Inflammatory macrophage treated with lipopolysaccharide for 1 hour (primary cell): Measurements from ENCODE around the gene BCL2L11.
A peak's percentile ranks its signal among the peaks of the same experiment; 100 is the strongest.

ENCODE experiments used
- DNase-seq, 2 donors: peaks; one replicate each; pipeline ENCODE4 v3.0.0-alpha.2; 2020 to 2022

The BCL2L11 gene

DNA sequence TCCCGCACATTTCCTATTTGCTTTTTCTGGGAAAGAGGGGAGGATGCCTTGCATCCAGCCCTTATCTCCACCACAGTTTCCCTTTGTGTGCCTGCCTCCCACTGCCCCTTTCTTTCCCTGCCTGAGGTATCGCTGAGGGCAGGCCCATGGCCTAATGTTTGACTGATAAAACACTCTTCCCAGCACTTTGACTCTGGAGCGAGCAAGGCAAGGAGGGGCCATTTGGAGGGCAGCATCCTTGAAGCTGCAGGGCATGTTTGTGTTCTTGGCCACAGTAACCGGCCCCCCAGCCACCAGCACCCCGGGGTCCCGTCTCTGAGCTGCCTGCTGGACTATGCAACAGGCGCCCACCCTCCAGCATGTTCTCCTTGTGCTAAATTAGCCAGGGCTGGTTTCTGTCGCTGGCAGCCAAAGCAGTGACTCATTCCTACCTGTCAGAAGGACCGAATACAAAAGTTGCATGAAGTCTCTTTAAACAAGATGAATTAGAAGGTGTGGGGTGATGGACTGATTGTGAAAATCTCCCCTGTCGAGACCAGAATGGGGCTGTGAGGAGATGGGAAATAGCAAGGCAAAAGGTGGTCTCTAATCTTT lies 50.7 kb downstream of the BCL2L11 start:
- no peak for DNase-seq

DNA sequence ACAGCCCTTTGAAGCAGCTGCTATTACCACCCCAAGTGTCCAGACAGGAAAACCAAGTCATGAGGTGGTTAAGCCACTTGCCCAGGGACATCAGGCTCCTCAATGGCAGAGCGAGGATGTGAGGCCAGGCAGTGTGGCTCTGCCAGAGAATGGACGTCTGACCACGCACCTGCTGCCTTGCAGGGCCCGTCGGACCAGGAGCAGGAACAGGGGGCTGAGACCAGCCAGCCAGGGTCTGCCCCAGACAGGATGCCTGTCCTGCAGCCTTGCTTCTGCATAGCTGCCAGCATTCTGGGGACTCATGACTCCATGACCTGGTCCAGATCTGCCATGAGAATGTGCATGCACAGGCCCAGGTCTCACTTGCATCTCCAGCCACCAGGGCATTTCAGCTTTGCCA lies 52.0 kb downstream of the BCL2L11 start:
- no peak for DNase-seq

DNA sequence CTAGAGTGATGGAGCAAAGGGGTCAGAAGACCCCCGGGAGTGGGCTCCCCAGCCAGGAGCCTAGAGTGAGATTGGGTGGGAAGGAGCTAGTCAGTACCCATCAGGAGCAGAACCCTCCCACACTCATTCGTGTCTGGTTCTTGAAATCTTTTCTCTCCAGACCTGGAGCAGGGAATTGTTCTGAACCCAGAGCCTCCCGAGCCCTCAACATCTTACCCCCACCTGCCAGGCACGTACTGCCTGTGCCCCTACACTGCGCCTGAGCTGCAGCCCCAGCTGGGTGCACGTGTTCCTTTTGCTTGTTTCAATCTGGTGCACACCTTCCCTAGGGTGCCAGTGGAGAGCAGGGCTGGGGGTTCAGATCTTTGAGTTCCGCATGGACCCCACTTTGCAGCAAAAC lies 52.6 kb downstream of the BCL2L11 start:
- DNase-seq = no peak

DNA sequence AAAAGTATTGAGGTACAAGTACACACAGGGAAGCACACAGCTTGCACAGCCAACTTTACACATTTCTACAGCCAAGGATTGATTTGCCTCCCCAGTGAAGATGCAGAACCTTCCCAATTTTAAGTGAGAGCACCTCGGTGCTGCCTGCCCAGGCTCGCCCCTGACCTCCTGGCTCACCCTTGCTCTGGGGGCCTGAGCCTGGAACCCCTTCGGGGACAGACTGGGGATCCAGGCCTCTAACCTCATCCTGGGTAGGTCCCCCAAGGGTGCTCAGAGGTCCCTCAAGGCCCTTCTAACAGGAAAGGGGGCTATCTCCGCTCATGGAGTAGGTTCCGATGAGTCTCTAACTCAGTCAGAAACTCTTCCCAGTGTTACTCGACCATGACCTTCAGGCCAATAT lies 53.1 kb downstream of the BCL2L11 start:
- no peak for DNase-seq

DNA sequence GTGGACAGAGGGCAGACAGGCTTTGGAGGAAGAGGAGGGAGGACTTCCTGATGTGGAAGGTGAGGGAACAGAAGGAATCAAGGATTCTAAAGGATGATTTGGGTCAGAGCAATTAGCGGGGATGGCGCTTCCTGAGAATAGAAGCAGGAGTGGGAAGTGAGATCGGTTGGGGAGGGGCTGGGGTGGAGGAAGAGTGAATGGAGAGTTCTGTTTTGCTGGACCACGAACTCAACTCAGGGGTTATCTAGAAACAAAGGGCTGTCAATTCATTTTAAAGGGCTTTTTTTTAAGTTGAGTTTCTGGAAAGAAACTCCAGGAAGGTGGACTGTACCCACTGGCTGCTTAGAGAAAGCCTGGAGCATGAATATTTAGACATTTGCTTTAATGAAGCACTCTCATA lies 54.9 kb downstream of the BCL2L11 start:
- DNase-seq = no peak

DNA sequence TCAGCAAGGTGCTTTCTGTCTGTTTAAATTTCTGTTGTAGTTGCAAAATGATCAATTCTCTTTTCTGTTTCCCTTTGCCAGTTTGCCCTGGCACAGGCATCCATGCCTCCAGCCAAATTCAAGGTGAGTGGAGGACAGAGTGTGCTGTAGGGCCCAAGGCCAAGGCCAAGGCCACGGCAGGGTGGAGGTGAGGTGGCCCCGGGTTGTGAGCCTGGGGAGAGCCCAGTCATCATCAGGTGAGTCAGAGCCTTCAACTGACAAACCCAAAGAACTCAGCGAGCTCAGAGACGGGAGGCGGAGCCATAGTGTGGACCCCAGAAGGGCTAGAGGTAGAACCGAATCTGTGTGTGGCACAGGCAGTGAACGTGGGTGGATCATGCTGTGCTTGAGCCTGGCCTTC lies 55.7 kb downstream of the BCL2L11 start:
- DNase-seq = no peak

DNA sequence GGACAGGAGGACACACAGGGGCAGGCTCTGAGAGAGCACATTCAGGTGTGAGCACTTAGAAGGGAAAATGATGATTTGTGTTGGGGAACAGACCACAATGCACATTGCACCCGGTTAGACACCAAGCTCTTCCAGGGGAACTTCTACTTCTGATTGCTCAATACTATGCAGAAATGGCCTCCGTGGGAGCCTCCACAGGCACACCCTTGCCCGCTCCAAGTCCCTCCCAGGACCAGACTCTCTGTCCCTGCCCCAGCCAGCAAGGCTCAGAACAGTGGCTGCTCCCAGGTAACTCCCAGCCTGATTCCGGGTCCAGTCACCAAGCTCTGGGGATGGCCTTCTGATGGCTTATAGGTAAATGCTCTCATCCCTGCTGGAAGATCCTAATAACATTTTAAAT lies 56.2 kb downstream of the BCL2L11 start:
- peak; percentile 50 to 59 for DNase-seq

DNA sequence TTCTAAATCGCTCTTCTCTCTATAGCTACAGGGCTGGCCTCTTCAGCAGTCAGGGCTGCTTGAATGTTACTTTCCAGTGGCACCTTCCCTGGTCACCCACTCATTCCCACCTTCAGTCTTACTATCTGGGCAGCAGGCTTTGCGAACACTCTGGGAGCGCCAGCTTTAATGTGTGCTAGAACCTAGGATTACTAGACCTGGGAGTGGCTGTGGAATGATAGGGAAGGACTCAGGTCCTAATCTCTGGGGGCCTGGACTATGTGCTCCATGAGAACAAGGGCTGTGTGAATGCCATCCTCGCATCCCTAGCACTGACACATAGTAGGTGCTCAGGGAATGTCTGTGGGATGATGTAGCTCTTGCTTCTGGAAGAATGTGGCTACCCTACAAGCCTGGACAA lies 57.6 kb downstream of the BCL2L11 start:
- DNase-seq = no peak

DNA sequence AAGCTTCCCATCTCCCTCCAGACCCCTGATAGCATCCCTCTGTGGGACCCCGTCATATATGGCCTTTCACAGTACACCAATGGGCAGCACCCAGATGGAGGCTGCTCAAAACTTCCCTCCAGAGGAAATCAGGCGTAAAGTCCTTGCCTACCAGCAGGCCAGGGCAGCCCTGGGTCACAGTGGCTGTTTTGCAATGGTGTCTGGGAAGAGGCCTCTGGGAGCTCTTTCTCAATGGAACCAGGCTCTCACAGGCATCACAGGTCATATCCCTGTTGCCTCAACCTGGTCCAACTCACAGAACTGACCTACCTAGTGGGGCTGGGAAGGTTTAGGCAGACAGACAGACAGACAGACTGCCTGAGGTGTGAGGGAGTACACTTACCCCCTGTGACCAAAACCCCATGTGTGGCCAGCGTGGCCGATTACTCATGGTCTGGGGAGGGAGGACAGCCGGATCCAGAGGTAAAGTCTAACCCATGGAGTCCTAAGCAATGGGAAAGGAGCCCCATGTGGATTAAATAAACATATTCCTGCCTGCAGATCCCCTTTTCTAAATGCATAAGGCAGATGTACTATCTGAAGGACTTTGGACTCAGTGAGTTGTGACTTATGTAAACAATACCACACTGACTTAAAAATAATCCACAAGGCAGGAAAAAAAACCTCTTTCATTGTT lies 58.2 kb downstream of the BCL2L11 start:
- DNase-seq = peak; percentile 27 to 40

DNA sequence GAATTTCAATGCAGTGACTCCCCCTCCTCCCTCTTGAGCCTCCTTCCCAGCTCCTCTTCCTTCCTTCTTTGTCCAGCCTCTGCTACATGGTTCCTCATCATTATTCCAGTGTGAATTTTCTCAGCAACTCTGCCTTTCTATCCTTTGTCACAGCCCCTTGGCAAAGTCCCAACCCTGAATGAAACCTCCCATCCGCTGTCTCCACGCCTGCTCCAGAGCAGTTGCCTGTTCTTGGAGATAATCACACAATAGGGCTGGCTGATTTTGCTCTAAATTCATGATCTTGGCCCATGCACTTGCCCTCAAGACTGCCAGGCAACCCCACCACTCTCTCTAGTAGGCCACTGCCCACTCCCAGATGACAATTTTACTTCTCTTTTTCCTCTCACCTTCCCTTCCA lies 61.4 kb downstream of the BCL2L11 start:
- no peak for DNase-seq

DNA sequence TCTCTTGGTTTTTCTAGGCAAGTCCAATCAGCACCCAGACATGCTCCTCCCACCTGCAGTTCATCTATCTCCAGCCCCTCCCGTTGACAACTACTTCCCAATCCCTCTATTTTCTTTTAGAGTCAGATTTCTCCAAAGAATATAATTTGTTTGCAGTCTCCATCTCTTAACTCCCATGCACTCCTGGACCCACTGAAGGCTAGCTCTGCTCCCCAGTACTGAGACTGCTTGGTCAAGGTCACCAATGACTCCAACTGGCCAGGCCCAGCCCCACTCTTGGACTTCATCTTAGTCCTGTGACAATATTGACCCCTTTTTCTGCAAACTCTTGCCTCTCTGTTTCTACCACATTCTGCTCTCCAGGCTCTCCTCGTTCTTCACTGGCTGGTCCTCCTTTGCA lies 62.0 kb downstream of the BCL2L11 start:
- DNase-seq = no peak

DNA sequence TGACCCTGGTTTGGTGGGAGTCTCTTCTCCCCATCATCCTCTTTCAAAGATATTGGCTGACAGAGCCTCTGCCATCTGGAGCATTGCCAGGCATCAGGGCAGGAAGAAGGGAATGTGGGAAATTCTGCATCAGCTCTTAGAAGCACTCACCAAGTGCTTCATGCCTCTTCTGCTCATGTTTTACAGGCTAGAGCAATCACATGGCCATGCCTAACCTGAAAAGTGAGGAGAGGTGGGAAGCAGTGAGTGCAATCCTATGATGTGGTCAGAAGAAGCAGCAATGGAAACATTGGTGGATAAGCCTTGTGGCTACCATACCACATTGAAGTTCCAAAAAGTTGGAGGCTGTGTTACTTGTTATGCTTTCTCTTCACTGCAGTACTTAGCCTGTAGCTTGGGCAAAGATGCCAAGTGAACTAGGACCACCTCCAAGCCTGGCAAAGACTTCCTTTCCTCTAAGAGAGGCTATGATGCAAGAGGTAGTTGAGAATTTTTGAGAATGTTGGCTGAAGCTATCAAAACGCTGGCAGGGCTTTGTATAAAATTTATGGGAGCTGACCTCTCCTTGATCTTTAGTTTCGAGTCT lies 64.1 kb downstream of the BCL2L11 start:
- no peak for DNase-seq

DNA sequence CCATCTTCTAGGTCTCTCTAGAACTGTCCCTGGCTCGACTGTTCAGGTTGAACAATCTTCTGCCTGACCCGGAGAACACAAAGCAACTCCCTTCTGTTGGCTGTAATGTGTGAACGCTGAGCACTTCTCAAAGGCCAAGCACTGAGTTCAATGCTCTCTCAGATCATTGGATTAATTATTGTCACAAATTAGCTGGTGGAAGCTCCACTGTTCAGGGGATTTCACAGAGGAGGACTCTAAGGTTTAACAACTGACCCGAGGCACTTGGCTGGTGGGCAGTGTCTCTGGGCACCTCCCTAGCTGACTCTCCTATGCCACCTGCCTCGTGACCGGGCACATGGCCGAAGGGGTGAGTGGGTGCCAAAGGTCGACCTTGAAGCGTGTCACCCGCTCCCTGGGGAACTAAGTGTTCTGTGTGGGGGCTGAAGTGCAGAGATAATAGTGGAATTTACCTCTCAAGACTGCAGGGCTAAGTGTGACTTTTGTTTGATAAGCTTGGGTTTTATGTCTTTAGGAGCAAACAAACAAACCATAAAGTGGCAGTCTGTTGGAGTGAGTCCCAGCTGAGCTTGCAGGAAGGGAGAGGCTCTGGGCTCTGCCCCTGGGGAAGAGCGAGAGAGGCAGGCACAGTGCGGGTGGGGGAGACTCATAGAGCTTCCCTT lies 64.8 kb downstream of the BCL2L11 start:
- no peak for DNase-seq

DNA sequence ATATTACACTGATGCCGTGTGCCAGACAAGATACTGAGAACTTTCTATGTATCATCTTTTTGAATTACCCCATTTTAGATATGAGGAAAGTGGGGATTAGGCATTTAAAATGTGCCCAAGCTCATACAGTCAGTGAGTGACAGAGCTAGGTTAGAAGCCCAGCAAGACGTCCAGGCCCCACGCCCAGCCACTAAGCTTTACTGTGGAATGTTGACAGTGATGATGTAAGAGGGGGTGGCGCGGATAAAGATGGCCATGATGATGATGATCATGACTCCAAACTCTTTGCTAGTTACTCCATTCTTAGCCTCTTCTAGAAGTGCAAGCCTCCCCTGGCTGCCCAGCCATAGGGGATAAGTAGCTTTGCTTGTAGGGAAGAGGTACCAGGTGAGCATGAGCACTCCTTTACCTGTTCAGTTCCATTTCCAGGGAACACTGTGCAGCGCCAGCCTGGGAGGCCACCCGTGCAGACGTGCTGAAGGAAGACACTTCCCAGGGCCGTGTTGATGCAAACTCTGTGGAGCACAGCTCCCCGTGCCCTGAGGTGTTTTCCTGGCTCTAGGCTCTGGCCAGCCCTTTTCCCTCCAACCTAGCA lies 65.5 kb downstream of the BCL2L11 start:
- DNase-seq = no peak

DNA sequence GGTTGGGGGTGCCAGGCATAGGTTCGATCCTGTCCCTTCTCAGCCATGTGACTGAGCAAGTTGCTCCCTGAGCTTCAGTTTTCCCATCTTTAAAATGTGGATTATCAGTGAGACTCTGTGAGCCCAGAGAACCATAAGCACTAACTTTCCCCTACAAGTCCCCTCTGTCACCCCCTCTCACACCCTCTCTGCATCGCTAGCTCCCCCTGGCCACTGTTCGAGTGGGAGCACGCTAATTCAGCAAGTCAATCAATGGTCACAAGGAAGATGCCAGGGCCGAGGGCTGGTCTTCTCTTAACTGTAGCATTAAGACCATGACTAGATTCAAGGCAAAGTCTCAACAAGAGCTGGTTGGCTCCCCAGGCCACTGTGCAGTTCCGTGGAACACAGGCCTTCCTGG lies 66.2 kb downstream of the BCL2L11 start:
- DNase-seq = no peak

DNA sequence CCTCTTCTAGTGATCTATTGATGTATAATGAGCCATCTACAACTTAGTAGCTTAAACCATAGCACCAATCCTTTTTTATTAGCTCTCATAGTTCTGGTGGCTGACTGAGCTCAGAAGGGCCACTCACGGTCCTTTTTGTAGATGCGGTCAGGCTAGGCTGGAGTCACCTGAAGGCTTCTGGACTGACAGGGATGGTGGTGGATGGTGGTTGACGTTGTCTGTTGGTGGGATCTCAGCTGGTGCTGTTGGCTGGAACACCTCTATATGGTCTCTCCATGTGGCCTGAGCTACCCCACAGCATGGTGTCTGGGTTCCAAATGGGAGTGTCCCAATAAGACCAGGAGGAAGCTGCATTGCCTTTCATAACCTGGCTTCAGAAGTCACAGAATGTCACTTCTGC lies 68.0 kb downstream of the BCL2L11 start:
- no peak for DNase-seq

DNA sequence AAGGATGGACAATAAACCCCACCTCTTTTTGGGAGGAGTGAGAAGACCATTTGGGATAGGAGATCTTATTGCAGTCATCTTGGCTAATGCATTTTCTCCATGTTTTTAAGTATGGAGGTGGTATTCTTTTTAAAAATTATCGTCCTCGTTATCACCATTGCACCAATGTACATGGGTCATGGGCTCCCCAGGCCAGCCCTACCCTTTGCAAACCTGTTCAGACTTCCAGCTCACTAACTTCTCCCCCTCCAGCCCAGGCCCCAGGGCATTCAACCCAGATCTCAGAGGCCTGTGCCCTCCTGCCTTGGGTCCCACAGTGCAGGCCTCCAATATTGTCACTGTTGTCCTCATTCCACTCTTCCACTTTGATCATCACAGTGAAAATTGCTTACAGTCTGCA lies 68.4 kb downstream of the BCL2L11 start:
- no peak for DNase-seq

DNA sequence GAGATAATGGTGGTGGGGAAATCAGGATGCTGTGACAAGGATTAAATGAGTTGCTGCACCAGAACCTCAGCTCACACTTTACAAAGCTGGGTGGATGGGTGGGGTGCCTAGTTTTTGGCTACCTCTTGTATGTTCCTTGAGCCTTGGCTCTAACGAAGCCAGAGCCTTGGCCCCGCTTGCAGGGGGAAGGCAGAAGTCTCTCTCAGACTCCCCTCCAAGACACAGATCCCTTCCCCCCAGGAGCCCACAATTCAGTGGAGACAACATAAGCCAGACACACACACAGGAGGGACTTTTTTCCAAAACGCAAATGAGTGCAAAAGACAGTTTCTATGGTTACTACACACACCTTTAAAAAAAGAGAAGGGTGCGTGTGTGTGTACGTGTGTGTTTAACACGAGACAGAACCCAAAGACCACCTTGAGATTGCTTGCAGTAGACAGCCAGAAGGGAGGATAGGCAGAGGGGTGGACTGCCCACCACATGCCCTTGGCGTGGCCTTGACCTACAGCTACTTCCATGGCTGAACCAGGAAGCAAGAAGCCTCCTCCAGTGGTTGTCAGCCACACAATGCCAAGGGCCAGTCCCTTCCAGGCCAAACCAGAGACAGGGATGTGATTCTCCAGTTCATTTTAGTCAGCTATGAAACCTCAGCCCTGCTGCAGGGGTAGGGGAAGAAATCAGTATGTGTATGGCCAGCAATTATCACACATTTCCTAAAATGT lies 70.3 kb downstream of the BCL2L11 start:
- no peak for DNase-seq

DNA sequence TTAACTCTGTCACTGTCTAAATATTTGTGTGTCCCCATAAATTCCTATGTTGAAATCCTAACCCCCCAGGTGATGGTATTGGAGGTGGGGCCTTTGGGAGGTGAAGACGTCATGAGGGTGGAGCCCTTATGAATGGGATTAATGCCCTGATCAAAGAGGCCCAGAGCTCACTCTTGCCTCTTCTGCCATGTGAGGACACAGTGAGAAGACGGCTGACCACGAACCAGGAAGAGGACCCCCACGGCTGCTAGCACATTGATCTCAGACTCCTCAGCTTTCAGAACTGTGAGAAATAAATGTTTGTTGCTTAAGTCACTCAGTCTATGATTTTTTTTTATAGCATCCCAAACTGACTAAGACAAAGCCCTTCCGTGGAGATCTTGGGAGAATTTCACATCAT lies 71.2 kb downstream of the BCL2L11 start:
- DNase-seq = no peak

DNA sequence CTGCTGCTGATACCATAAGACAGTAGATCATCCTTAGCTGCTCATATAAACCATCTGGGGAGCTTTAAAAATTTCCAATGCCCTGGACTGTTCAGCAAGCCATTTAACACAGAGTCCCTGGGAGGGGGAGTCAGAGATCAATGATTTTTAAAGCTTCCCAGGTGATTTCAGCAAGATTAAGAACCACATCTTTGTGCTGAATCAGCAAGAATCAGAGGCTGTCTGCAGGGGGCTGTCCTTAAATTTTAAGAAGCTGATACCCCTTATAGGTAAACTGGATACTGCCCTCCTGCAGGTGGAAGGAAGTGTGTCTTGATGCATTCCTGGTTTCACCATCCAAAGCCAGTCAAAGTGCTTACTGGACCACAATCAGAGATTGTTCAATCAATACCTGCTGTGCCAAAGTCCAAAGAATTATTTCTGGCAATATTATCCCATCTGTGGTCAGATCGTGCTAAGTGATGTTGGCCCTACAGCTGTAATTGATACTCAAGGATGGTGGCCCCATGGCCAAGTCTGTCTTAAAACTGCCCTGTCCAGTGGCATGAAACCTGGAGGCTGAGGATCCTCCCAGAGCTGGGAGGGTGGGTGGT lies 72.2 kb downstream of the BCL2L11 start:
- DNase-seq = no peak

DNA sequence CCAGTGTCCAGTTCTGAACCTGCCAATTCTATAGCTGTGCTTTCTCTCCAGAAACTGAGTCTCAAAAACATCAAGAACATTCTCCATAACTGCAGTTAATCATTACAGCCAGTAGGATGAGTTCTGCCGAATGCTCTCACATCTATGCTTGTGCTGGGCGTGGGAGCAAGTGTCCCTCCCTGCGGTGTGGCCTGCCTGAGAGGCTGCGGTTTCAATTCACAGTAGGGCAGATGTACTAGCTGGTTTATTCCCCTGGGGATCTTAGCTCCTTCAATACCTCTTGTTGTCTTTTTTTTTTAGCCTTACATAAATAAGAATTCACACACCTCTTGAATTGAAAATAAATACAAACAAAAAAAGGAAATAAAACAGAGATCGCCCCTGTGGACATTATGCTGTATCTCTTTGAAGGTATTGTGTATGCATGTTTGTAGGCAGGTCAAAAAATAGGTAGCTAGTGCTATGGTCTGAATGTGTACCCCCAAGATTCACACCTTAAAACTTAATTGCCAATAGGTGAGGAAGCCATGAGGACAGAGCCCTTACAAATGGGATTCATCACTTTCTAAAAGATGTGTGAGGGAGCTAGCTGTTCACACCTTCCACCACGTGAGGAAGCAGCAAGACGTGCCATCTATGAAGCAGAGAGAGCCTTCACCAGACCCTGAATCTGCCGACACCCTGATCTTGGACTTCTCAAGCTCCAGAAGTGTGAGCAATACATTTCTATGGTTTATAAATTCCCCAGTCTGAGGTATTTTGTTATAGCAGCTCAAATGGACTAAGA lies 74.3 kb downstream of the BCL2L11 start:
- DNase-seq = no peak

DNA sequence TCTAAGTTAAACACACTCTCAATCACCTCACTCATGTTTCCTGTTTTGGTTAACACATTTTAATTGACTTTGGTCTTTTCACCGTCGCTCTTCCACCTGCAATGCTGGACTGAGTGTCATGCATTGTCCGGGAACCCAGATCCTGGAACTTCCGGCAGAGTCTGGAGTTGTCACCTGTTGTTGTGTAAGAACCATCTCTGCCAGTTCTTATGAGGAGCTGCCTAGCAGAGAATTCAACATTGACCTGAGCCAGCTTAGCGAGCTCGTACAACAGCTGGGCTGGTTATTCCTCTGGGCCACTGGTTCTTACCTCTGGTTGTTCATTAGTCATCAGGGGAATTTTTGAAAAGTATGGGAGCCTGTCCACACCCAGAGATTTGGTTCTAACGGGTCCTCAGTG lies 75.7 kb downstream of the BCL2L11 start:
- no peak for DNase-seq
